ENCODE data around the gene PRKRIP1.
"Not testable (repeated sequence)": the region's sequence is repeated elsewhere in the genome, so short reads cannot be mapped to it uniquely, and the experiment has no call there.

The PRKRIP1 gene, protein sequence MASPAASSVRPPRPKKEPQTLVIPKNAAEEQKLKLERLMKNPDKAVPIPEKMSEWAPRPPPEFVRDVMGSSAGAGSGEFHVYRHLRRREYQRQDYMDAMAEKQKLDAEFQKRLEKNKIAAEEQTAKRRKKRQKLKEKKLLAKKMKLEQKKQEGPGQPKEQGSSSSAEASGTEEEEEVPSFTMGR

GRCh38 chr7:102395873-102396709 lies at the start of gene PRKRIP1:
Gene PRKRIP1, plus strand, starts transcription at chr7:102396363. Its CDS starts 49 bp downstream, at chr7:102396412.
- peak; percentile 74 for DNase-seq

- DNase-seq: not testable (repeated sequence)
Observed at GRCh38 chr7:102346983-102347382, 49.2 kb upstream of the PRKRIP1 start.

GRCh38 chr7:102356344-102356743 lies 39.8 kb upstream of the PRKRIP1 start, which contains the start of gene SPDYE6:
Gene SPDYE6, minus strand, starts transcription at chr7:102356444. Its CDS starts 421 bp downstream, at chr7:102356023.
- DNase-seq: not testable (repeated sequence)

DNA sequence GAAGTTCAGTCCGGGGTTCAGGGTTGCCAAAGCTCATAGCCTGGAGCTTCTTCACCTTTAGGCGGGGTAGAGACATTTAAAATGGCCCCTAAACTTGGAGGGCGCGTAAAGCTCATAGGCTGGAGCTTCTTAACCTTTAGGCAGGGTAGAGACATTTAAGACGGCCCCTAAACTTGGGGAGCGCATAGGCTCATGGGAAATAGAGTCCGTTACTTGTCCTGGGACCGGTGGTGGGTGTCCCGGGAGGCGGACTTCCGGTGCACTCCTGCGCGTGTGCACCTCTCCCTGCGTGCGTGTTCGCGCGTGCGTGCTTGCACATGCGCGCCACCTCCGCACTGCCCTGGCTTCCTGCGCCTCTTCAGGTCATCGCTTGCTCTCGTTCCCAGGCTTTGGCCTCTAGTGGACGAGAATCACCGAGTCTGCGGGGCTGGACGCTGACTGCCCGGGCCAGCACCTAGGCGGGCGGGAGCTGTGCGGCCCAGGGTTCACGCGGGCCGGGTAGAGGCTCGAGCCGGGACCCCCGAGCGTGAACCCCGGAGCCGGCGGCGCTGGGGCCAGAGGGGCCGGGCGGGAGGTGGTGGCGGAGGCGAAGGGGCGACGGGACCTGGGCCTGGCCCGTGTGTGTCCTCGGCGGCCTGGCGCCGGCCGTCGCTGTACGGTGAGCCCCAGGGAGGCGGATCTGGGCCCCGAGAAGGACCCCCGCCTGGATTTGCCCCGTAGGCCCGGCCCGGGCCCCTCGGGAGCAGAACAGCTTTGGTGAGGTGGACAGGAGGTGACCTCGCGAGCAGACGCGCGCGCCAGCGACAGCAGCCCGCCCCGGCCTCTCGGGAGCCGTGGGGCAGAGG lies 32.4 kb upstream of the PRKRIP1 start:
- peak; percentile 88 for DNase-seq

DNA sequence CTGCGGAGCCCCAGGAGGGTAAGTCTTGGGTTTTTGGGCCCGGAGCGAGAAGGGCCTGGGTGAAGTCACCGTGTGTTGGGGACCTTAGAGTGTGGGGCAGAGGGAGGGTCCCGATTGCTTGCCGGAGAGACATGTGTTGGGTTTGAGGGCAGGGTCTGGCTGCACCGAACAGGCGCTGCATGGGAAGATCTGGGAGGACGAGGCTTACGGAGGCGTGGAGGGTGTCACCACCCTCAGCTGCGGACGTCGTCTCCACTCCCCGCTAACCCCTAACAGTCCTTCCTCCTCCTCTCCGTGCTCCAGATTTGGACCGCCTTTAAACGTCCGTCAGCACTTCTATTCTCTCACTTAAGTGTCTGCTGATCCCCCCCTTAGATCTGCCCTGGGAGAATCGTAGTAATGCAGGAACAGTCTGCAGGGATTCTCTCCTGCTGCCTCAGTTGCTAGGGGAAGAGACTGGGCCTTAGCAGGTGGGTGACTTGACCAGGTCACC lies 31.7 kb upstream of the PRKRIP1 start:
- DNase-seq: not testable (repeated sequence)

GRCh38 chr7:102365390-102365789 lies 30.8 kb upstream of the PRKRIP1 start:
- not testable (repeated sequence) for DNase-seq

DNA sequence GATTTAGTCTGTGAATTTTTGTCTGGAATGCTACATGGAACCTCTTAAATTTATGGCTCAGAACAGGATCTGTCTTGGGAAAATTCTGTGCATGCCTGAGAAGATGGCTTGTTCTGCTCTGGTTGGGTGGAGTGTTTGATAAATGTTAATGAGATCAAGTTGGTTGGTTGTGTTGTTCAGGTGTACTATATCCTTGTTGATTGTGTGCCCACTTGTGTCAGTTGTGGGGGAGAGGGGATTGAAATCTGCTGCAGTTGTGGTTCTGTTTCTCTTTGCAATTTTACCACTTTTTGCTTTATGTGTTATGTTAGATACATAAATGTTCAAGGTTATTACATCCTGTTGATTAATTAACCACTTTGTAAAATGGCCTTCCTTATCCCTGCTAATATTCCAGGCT lies 26.1 kb upstream of the PRKRIP1 start:
- DNase-seq: not testable (repeated sequence)

- DNase-seq: not testable (repeated sequence)
Observed at GRCh38 chr7:102372796-102373195, 23.4 kb upstream of the PRKRIP1 start.

DNA sequence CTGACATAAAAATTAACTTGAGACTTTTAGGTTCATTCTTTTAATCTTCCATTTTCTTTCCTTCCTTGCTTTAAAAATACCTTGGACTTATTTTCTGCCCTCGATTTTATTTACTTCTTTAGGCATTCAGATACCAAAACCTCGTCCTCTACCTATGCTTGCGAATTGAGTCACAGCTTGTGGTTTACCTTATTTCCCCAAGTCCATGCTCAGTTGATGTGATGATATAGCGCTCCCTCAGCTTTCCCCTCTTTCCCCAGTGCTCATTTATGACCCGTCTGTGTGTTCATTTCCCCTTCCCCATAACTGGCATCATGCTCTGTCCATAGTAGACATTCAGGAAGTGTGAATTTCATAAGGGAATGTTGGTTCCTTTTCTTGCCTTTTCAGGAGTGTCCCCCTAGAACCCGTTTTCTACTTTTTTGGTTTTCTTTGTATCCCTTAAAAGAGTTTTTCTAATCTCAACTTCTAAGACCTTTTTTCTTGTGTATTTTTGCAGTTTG lies 19.1 kb upstream of the PRKRIP1 start:
- DNase-seq: no peak

- not testable (repeated sequence) for DNase-seq
Observed at GRCh38 chr7:102380837-102381236, 15.3 kb upstream of the PRKRIP1 start.

DNA sequence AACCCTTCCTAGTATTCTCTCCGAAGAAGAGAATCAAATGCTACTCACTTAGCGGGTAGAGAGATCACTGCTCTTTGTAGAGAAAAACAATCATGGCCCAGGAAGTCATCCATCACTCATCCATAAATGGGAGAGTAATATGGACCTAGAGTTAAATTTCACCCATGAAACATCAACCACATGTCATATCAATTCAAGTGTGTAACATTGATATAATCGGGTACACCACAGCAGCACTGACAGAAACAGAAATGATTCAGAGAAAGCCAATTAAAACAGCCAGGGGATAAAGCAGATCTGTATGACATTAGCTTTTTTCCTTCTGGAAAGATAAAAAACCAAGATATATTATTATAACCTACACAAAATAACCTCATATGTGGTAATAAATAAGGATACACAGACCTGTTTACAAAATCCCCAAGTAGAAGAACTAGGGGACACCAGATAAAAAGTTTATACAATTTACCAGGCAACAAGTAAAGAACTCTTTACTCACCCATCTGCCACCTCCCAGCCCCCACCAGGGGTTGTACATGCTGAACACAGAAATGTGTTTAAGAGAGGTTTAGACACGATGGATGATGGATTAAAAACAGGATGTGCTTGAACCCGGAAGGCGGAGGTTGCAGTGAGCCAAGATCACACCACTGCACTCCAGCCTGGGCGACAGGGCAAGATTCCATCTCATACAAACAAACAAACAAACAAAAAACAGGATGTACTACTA lies 14.3 kb upstream of the PRKRIP1 start:
- DNase-seq: not testable (repeated sequence)

DNA sequence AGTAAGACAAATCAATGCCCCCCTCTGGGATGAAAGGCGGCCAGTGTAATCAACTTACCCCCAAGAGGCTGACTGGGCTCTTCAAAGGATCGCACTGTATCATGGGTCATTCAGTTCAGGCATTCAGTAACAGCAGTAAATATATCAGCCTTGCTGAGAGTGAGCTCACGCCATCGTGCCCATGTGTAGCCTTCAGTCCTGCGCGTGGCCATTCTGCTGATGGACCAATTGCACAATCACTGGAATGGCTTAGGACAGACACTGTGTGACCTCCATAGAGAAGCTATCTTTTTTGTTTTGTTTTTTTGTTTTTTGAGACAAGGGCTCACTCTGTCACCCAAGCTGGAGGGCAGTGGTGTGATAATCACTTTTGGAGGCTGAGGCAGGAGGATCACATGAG lies 9.1 kb upstream of the PRKRIP1 start:
- no peak for DNase-seq

GRCh38 chr7:102389810-102390209 lies 6.4 kb upstream of the PRKRIP1 start:
- no peak for DNase-seq

- DNase-seq: peak; percentile 70
Observed at GRCh38 chr7:102390697-102391484, 5.3 kb upstream of the PRKRIP1 start.

DNA sequence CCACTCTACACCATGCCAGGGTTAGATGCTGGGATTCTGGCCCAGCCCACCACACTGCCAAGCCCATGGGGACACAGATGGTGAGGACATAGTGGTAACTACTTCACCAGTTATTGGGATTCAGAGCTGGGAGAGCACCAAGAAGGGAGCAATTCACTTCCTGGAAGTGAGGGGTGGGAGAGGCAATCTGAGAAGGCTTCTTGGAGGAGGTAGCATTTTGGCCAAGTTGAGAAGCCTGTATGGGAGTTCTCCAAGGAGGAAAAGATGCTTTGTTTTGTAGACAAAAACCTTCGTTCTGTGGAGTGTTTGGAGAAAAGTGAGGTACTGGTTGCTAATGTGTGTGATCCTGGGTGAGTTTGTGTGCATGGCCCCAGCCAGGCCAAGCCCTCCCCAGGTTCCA lies 3.8 kb upstream of the PRKRIP1 start:
- no peak for DNase-seq

DNA sequence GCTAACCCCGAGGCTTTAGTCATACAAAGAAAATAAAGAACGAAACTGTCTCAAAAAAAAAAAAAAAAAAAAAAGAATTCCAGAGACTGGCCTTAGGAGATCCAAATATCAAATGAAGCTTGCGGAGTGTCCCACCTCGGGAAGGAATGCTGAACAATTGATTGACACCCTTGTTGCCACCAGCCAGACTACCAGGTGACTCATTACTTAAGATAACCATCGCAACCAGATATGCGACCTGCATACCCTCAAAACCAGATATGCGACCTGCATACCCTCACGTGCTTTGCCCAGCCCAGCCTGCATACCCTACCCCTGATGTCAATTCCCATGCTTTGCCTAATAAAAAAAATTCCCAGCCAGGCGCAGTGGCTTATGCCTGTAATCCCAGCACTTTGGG lies 2.7 kb upstream of the PRKRIP1 start:
- DNase-seq: no peak

GRCh38 chr7:102395592-102395872 lies 631 bp upstream of the PRKRIP1 start:
- no peak for DNase-seq

DNA sequence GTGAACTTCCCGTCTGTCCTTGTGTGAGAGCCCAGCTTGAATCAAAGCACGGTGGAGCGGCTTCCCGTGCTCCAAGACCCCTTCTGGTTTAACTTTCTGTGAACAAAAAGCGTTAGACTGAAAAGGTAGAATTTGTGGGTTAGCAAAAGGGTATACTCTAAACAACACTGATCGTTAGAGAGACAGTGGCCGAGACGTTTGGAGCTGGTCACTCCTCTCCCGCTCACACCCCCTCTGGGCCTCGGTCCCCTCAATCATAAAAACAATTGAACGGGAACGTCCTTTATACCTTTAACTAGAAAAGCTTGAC lies 502 bp downstream of the PRKRIP1 start:
- no peak for DNase-seq

- DNase-seq: no peak
Observed at GRCh38 chr7:102398543-102398942, 2.4 kb downstream of the PRKRIP1 start.

GRCh38 chr7:102400360-102400759 lies 4.2 kb downstream of the PRKRIP1 start:
- DNase-seq: no peak

DNA sequence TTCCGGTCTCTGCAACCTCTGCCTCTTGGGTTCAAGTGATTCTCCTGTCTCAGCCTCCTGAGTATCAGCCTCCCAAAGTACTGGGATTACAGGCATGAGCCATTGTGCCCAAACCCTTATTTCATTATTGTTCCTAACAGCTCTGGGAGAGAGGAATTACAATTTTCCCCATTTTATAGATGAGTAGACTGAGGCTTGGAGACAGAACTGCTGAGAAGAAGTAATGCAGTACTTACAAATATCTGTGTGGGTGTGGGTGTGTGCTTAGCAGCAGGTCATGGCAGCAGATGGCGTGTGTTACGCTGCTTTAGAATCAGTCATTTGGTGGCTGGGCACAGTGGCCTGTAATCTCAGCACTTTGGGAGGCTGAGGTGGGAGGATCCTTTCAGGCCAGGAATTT lies 7.4 kb downstream of the PRKRIP1 start:
- no peak for DNase-seq
